GM12801 (cell line): ENCODE measurements around the gene C1QB.

Experiments
- TF ChIP-seq, protein P1 (sequence below): IDR thresholded peaks from one replicate; pipeline ENCODE4 v1.5.1; 2011; ENCODE audit warnings: control low read depth; ENCODE audit not compliant: insufficient read length; ENCODE audit errors: extremely low read depth

The C1QB gene

DNA sequence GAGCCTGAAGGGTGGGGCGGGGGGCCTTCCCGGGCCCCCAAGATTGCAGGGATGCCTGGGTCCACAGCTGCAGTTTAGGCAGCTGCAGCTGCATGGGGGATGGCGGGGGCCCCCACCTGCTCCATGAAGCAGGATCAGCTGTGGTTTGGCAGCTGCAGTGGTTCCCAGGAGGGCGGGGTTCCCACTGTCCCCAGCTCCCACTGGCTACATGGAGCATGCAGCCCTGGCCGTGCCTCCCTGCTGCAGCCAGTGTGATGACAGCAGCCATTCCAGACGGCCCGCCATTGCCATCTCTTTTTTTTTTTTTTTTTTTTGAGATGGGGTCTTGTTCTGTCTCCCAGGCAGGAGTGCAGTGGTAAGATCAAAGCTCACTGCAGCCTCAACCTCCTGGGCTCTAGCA lies 17.6 kb upstream of the C1QB start:
- TF ChIP-seq, protein P1, sequence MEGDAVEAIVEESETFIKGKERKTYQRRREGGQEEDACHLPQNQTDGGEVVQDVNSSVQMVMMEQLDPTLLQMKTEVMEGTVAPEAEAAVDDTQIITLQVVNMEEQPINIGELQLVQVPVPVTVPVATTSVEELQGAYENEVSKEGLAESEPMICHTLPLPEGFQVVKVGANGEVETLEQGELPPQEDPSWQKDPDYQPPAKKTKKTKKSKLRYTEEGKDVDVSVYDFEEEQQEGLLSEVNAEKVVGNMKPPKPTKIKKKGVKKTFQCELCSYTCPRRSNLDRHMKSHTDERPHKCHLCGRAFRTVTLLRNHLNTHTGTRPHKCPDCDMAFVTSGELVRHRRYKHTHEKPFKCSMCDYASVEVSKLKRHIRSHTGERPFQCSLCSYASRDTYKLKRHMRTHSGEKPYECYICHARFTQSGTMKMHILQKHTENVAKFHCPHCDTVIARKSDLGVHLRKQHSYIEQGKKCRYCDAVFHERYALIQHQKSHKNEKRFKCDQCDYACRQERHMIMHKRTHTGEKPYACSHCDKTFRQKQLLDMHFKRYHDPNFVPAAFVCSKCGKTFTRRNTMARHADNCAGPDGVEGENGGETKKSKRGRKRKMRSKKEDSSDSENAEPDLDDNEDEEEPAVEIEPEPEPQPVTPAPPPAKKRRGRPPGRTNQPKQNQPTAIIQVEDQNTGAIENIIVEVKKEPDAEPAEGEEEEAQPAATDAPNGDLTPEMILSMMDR: no peak

DNA sequence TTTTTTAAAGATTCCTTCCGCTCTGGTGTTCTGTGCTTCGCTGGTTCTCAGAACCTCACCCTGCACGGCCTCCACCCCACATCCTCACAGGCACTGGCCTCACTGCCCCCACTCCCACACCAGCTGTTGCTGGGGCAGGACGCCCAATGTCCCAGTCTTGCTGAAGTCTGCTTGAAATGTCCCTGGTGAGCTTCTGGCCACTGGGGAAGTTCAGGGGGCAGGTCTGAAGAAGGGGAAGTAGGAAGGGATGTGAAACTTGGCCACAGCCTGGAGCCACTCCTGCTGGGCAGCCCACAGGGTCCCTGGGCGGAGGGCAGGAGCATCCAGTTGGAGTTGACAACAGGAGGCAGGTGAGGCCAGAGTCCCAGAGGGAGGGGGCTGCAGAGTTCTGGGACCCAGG lies 16.7 kb upstream of the C1QB start, which contains the start of gene C1QA:
C1QA (plus strand) TSS at position 276 of the 400 bp plus-strand sequence. CDS start 989 bp downstream, outside the sequence.
- TF ChIP-seq, protein P1: no peak

DNA sequence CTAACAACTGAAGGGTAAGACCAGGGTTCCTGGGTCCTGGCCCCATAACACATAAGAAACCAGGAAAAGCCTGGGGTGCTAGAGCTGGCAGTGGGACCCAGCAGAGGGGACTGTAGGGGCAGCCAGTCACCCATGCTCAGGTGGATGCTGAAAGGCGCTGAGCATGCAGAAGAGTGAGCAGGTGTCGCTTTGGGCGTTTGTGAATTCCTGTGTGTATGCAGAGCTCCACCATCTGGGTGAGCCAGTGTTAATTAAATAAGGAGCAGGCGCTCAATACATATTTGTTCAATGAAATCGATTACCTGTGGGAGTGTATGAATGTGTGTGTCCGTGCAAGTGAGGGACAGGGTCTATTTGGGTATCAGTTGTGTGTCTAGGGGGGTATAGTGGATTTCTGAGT lies 16.1 kb upstream of the C1QB start:
- TF ChIP-seq, protein P1: no peak

DNA sequence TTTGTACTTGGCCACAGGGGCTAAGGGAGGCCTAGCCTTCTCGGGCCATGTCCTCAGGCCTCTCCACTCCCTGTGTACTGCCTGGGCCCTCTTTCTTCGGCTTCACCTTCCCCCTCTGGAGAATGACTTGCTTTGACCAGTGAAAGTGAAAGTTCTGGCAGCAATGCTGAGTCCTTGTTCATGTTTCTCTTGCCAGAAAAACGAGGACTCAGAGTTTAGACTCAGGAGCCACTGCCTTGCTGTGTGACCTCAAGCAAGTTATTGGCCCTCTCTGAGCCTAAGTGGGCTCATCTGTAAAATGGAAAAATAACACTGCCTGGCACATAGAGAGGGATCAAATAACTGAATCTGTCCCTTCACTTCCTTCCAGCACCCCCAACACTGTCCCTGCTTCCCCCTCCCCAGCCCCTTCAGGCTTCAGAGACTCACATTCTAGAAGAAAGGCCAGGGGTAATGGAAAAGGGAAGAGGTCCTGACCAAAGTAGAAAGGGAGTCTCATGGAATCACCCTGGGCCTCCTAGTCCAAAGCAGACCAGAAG lies 15.1 kb upstream of the C1QB start:
- TF ChIP-seq, protein P1: no peak

DNA sequence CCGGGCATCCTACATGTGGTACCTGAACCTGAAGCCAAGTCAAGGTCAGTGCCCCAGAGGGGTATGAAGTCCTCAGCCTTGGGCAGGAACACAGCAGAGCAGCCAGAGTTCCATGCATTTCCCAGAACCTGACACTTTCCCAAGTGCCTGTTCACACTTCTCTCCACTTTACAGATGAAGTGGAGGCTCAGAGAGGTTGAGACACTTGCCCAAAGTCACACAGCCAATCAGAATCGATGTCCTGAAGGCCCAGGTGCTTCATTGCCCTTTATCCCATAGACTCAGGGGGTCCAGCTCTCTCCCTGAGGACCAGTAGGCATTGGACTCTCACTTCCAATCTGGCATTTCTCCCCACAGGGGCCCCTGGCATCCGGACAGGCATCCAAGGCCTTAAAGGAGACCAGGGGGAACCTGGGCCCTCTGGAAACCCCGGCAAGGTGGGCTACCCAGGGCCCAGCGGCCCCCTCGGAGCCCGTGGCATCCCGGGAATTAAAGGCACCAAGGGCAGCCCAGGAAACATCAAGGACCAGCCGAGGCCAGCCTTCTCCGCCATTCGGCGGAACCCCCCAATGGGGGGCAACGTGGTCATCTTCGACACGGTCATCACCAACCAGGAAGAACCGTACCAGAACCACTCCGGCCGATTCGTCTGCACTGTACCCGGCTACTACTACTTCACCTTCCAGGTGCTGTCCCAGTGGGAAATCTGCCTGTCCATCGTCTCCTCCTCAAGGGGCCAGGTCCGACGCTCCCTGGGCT lies 14.4 kb upstream of the C1QB start:
- TF ChIP-seq, protein P1: no peak

DNA sequence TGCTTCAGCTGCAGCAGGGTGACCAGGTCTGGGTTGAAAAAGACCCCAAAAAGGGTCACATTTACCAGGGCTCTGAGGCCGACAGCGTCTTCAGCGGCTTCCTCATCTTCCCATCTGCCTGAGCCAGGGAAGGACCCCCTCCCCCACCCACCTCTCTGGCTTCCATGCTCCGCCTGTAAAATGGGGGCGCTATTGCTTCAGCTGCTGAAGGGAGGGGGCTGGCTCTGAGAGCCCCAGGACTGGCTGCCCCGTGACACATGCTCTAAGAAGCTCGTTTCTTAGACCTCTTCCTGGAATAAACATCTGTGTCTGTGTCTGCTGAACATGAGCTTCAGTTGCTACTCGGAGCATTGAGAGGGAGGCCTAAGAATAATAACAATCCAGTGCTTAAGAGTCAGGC lies 13.8 kb upstream of the C1QB start:
- TF ChIP-seq, protein P1: no peak

DNA sequence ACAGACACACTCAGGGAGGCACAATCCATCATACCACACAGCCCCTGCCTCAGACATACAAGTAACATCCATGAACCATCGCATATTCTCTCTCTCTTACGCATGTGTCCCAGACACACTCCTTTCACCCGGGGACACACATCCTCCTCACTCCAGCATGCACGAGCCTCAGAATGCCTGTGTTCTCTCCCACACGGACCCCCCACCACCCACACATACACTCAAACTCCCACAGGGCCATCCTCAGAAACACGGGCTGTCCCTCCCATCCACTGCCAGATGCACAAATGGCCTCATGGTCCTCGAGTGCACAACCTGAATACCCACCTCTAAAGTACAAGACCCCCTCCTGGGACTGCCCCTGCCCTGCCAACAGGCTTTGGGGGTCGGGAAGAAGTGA lies 11.8 kb upstream of the C1QB start:
- TF ChIP-seq, protein P1: no peak
